HCT116 (cell line): ENCODE data around the gene THAP11. TPM values are rescaled to one million over a fixed set of nuclear protein-coding genes. Genes with fewer than 3 reads are reported as not detected.

Experiments
- ATAC-seq: fragments of 200-7000 bp; cut with Tn5 transposase; 2 replicates; pipeline ENCODE4 v1.9.1; 2020; ENCODE audit warnings: mild to moderate bottlenecking, moderate library complexity
- BruUV-seq: library from RNA; stranded (reverse); fragments of 400-500 nt; replicated peaks from 2 replicates; lab custom pipeline; 2021; lab: Mats Ljungman, UMichigan
- CTCF ChIA-PET: fragments of 300-600 bp; sonication (Branson Sonifier 250); formaldehyde crosslinking; loops from one replicate; lab custom pipeline; 2021; ENCODE audit warnings: antibody characterized with exemption; lab: Charles Lee
- POLR2A ChIA-PET: fragments of 300-600, 350-600 bp; sonication (Branson Sonifier 250); formaldehyde crosslinking; loops from one replicate; lab custom pipeline; 2021; ENCODE audit warnings: antibody characterized with exemption; lab: Charles Lee
- RAD21 ChIA-PET, 2 experiments: fragments of 300-600 bp; sonication (Branson Sonifier 250); formaldehyde crosslinking; loops; one replicate each; lab custom pipeline; 2023; ENCODE audit warnings: low total read pairs in 2 of 2; ENCODE audit not compliant: uncharacterized antibody in 2 of 2, unreplicated experiment in 2 of 2, low non-redundant PET in 1 of 2; lab: Charles Lee
- DNase-seq: peaks from one replicate; pipeline ENCODE4 v3.0.0-alpha.2; 2010; ENCODE audit warnings: low read depth, low spot score
- H2AFZ ChIP-seq: fragments of 200-600 bp; shearing (Covaris generic), sonication (generic); 2 replicates; pipeline ENCODE4 v1.6.1; 2017; ENCODE audit warnings: low read depth, mixed run types, mixed read lengths, antibody characterized with exemption, low read length; ENCODE audit not compliant: poor library complexity, severe bottlenecking
- H3K27ac ChIP-seq: 2 replicates; pipeline ENCODE4 v1.5.1; 2012; ENCODE audit warnings: low read depth, low read length
- H3K27me3 ChIP-seq: fragments of 200-600 bp; sonication (generic); 2 replicates; pipeline ENCODE4 v1.6.1; 2016; ENCODE audit warnings: mixed run types, low read length, mixed read lengths; ENCODE audit not compliant: insufficient read depth
- H3K36me3 ChIP-seq, 2 experiments: fragments of 200-500 bp in 1 of 2; fragments of 200-600 bp in 1 of 2; sonication (Bioruptor generic) in 1 of 2; sonication (generic) in 1 of 2; 2 replicates each; pipeline versions ENCODE4 v1.5.1 to v1.6.1; 2014 to 2016; ENCODE audit warnings: low read length in 2 of 2, inconsistent platforms in 1 of 2, mixed read lengths in 1 of 2, mixed run types in 1 of 2; ENCODE audit not compliant: insufficient read depth in 2 of 2, control insufficient read depth in 1 of 2
- H3K4me1 ChIP-seq, 2 experiments: fragments of 200-600 bp in 1 of 2; sonication (generic) in 1 of 2; 2 replicates each; pipeline versions ENCODE4 v1.5.1 to v1.6.1; 2012 to 2017; ENCODE audit warnings: low read length in 2 of 2, inconsistent platforms in 1 of 2, mild to moderate bottlenecking in 1 of 2, mixed read lengths in 1 of 2, mixed run types in 1 of 2, moderate library complexity in 1 of 2; ENCODE audit not compliant: insufficient read depth in 2 of 2, control insufficient read depth in 1 of 2
- H3K4me2 ChIP-seq: fragments of 200-600 bp; sonication (generic); 2 replicates; pipeline ENCODE4 v1.6.1; 2017; ENCODE audit warnings: mixed run types, low read length, mixed read lengths
- H3K4me3 ChIP-seq, 2 experiments: fragments of 200-600 bp in 1 of 2; sonication (generic) in 1 of 2; replicated peaks in 1 of 2; 2 replicates each; pipeline ENCODE4 v1.5.1; 2011 to 2016; ENCODE audit warnings: low read length in 2 of 2, control low read depth in 1 of 2, low read depth in 1 of 2, mild to moderate bottlenecking in 1 of 2, mixed read lengths in 1 of 2, mixed run types in 1 of 2
- H3K79me2 ChIP-seq: fragments of 200-600 bp; sonication (generic); 2 replicates; pipeline ENCODE4 v1.6.1; 2017; ENCODE audit warnings: mild to moderate bottlenecking, mixed run types, low read length, moderate library complexity, mixed read lengths; ENCODE audit not compliant: insufficient read depth
- H3K9ac ChIP-seq: fragments of 200-600 bp; sonication (generic); 2 replicates; pipeline ENCODE4 v1.6.1; 2016; ENCODE audit warnings: low read length, mixed read lengths
- H3K9me2 ChIP-seq: fragments of 200-600 bp; sonication (generic), shearing (Covaris generic); 2 replicates; pipeline ENCODE4 v1.6.1; 2017; ENCODE audit warnings: mixed run types, mild to moderate bottlenecking, moderate library complexity; ENCODE audit not compliant: insufficient read depth
- H3K9me3 ChIP-seq, 2 experiments: fragments of 200-500 bp in 1 of 2; fragments of 200-600 bp in 1 of 2; sonication (Bioruptor generic) in 1 of 2; sonication (generic) in 1 of 2; 2 replicates each; pipeline ENCODE4 v1.6.1; 2014 to 2017; ENCODE audit warnings: low read length in 2 of 2, mixed read lengths in 2 of 2, inconsistent platforms in 1 of 2, low read depth in 1 of 2, mild to moderate bottlenecking in 1 of 2, mixed run types in 1 of 2, moderate library complexity in 1 of 2; ENCODE audit not compliant: control insufficient read depth in 1 of 2, insufficient read depth in 1 of 2
- H4K20me1 ChIP-seq: fragments of 200-600 bp; sonication (generic), shearing (Covaris generic); 2 replicates; pipeline ENCODE4 v1.6.1; 2017; ENCODE audit warnings: mixed run types, mild to moderate bottlenecking, moderate library complexity; ENCODE audit not compliant: insufficient read depth
- EGR1 ChIP-seq: IDR thresholded peaks from 2 replicates; pipeline ENCODE4 v1.6.1; 2012; ENCODE audit warnings: low read depth
- ELF1 ChIP-seq: IDR thresholded peaks from 2 replicates; pipeline ENCODE4 v1.6.1; 2012; ENCODE audit warnings: low read depth, borderline replicate concordance
- EZH2 ChIP-seq: fragments of 200-600 bp; sonication (generic); IDR thresholded peaks from 2 replicates; pipeline ENCODE4 v1.6.1; 2017; ENCODE audit warnings: antibody characterized with exemption, mixed run types
- FOSL1 ChIP-seq: IDR thresholded peaks from 2 replicates; pipeline ENCODE4 v1.6.1; 2012; ENCODE audit warnings: low read depth
- POLR2A ChIP-seq: IDR thresholded peaks from 2 replicates; pipeline ENCODE4 v1.7.0; 2011; ENCODE audit warnings: borderline replicate concordance; ENCODE audit not compliant: insufficient read depth, insufficient read length; ENCODE audit errors: extremely low read depth
- POLR2AphosphoS5 ChIP-seq: IDR thresholded peaks from 2 replicates; pipeline ENCODE4 v1.6.1; 2011; ENCODE audit warnings: mild to moderate bottlenecking, low read depth, low read length, moderate library complexity
- SRF ChIP-seq: IDR thresholded peaks from 2 replicates; pipeline ENCODE4 v1.6.1; 2012; ENCODE audit warnings: low read depth
- YY1 ChIP-seq: IDR thresholded peaks from 2 replicates; pipeline ENCODE4 v1.6.1; 2011; ENCODE audit warnings: low read length, low read depth, moderate library complexity, mild to moderate bottlenecking; ENCODE audit not compliant: insufficient replicate concordance; ENCODE audit errors: extremely low read depth
- ZFX ChIP-seq: fragments of 450-650 bp; IDR thresholded peaks from 2 replicates; pipeline ENCODE4 v1.6.1; 2017
- ZNF274 ChIP-seq: fragments of 200-500 bp; sonication (Bioruptor generic); IDR thresholded peaks from 2 replicates; pipeline ENCODE4 v1.6.1; 2014; ENCODE audit warnings: mild to moderate bottlenecking, low read depth, low read length, inconsistent platforms
- intact Hi-C: fragments of 100-400 bp; cut with micrococcal nuclease; formaldehyde crosslinking; loops from 2 replicates; pipeline ENCODE4 v1.10.0; 2022
- total RNA-seq: library from RNA; stranded (reverse); gene quantifications from one replicate; pipeline ENCODE4 v1.2.1, GENCODE V29; 2021; ENCODE audit not compliant: unreplicated experiment
- TF ChIP-seq, protein P1 (sequence below): IDR thresholded peaks from 2 replicates; pipeline ENCODE4 v1.6.1; 2011; ENCODE audit warnings: mild to moderate bottlenecking, low read length, moderate library complexity; ENCODE audit not compliant: insufficient replicate concordance; ENCODE audit errors: extremely low read depth

Gene THAP11
- total RNA-seq, 1 experiment from 2014 or later = 25.4 TPM

DNA sequence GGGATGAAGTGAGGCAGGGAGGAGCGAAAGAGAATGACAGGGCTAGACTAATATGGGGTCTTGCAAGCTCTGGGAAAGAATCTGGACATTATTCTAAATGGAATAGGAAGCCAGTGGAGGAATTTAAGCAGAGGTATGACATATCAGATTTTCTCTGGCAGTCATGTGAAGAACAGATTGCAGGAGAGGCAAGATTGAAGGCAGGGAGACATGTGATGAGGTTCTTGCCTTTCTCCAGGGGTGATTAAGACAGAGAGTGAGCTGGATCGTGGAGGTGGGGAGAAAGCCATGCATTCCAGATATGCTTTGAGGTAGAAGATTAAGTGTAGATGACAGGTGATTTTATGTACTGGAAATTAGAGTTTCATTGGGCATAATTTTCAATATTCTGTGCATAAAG is 4.3 kb upstream of the THAP11 start:
- CTCF ChIA-PET = no interaction called here

DNA sequence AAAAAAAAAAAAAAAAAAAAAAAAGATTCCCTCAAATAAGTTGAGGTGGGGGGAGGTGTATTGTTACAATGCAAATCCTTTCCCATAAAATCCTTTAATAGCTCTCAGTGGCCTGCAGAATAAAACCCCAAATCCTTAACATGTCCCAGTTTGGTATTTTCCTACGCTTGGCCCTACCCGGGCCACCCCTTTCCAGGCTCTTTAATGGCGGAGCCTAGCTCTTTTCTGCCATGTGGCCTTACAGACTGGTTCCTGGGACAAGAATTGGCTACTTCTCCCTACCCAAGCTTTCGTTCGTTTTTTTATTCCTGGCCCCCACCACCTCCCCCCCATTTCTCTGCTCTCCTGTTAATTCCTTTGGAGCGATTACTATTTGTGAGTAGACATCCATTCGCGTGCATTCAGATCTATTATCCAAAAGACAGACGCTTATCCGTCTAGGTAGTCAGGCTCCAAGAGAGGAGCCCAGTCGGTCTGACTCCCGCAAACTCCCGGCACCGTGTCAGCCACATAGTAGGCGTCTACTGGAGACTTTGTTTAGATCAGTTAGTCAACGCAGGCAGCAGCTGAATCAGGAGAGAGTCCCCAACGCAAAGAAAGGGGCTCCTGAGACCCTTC is 813 bp upstream of the THAP11 start:
- Histone ChIP-seq H3K9me3 (no peaks in the 10 kb centered on the region), H3K4me3 (peak overlapping the region; percentile 65 to 69), H2AFZ (peak overlapping the region; percentile 72), H3K4me2 (peak overlapping the region; percentile 90), H3K9ac (peak overlapping the region; percentile 69), H3K27me3 (no peaks in the 10 kb centered on the region), H3K79me2 (peaks cover 19% of the 10 kb centered on the region; the same call in 1 of the 2 replicates), H4K20me1 (no peaks in the 10 kb centered on the region), H3K27ac (peak overlapping the region; percentile 96), H3K9me2 (no peaks in the 10 kb centered on the region), H3K4me1 (peaks cover 16 to 44% of the 10 kb centered on the region in 2 experiments), H3K36me3 (no peaks in the 10 kb centered on the region)
- DNase-seq = no peak
- no TSS peak for BruUV-seq
- RAD21 ChIA-PET = no interaction called here
- CTCF ChIA-PET = no interaction called here
- TF ChIP-seq POLR2A (peak; percentile 70), ELF1 (no peak; the same call in 1 of the 2 replicates)
- POLR2A ChIA-PET = no interaction called here
- intact Hi-C loops = no loop called here
- ATAC-seq = peak; percentile 4

More for the DNA sequence above, 4.3 kb upstream of the THAP11 start:
- Histone ChIP-seq H3K27me3 (no peaks in the 10 kb centered on the region), H4K20me1 (no peaks in the 10 kb centered on the region), H3K9me2 (no peaks in the 10 kb centered on the region), H3K4me1 (peaks cover 5 to 22% of the 10 kb centered on the region in 2 experiments; a peak in 3 of 4 replicates), H3K9me3 (no peaks in the 10 kb centered on the region), H3K79me2 (peaks cover 11% of the 10 kb centered on the region), H2AFZ (no peak overlapping the region), H3K4me3 (no peak overlapping the region), H3K9ac (no peak overlapping the region), H3K27ac (no peak overlapping the region), H3K4me2 (no peak overlapping the region), H3K36me3 (no peaks in the 10 kb centered on the region)
- ChIA-PET RAD21 (no interaction called here), POLR2A (no interaction called here)
- TF ChIP-seq SRF (no peak), EGR1 (no peak), FOSL1 (no peak), EZH2 (no peak), POLR2AphosphoS5 (no peak), ZFX (no peak), YY1 (no peak), ZNF274 (no peak)
- TF ChIP-seq, protein P1, sequence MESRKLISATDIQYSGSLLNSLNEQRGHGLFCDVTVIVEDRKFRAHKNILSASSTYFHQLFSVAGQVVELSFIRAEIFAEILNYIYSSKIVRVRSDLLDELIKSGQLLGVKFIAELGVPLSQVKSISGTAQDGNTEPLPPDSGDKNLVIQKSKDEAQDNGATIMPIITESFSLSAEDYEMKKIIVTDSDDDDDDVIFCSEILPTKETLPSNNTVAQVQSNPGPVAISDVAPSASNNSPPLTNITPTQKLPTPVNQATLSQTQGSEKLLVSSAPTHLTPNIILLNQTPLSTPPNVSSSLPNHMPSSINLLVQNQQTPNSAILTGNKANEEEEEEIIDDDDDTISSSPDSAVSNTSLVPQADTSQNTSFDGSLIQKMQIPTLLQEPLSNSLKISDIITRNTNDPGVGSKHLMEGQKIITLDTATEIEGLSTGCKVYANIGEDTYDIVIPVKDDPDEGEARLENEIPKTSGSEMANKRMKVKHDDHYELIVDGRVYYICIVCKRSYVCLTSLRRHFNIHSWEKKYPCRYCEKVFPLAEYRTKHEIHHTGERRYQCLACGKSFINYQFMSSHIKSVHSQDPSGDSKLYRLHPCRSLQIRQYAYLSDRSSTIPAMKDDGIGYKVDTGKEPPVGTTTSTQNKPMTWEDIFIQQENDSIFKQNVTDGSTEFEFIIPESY = no peak
- DNase-seq (no peak), ATAC-seq (no peak)
- intact Hi-C loops = no loop called here
- BruUV-seq = no TSS peak
